Activated naive CD4-positive, alpha-beta T cell treated with Interleukin-2 at 50 U/mL for 16 hours (primary cell): Measurements from ENCODE around the gene F12.

Experiments
- DNase-seq: peaks from one replicate; pipeline ENCODE4 v3.0.0-alpha.2; 2020

F12 gene

DNA sequence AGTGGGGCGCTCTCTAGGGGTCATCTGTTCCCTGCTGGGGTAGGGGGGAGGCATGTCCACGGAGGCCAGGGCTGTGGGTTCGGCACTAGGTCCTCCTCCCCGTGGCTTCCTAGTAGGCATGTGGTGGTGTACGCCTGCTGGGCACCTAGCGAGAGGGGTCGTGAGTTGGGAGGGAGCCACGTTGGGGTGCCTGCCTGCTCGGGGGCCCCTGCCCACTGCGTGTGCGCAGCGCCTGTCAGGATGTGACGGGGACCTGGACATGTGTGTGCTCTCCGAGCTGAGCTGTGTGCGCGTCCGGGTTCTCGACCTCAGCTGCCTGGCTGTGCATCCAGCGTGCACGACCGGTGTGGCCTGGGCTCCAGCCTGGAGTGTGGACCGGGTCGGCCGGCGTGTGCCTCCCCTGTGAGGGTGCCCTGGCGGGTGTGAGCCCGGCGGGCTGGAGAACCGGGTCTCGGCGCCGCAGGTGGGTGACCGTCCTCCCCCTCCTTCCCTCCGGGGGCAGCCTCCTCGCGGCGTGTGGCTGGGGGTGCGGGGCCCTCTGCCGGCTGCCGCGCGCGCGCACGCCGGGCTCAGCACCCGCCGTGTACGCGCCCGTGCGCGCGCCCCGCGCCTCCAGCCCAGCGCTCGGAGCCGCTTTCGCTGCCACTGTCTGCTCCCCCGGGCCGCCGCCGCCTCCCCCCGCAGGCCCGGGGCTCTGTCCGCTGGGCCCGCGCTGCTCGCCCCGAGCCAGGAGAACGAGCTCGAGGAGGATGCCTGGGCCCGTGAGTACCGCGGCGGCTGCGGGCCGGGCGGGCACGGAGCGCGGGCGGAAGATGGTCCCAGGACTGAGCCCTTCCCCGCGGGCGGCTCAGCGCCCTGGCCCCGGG lies 37.1 kb upstream of the F12 start, which contains the start of gene PRR7:
PRR7 (plus strand) TSS at position 615 of the 866 bp plus-strand sequence. CDS start 8,254 bp downstream, outside the sequence.
- DNase-seq, result peak; percentile 75

DNA sequence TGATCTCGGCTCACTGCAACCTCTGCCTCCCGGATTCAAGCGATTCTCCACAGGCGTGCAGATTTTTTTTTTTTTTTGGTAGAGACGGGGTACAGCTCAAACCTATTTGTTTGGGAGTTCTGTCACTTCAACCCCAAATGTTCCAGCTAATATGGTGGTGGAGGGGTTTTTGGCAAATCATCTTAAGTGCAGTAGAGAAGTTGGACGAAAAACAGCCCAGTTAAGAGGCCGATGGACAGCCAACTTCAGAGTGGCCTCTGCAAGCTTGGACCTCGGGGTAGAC lies 36.5 kb upstream of the F12 start:
- DNase-seq, result no peak

DNA sequence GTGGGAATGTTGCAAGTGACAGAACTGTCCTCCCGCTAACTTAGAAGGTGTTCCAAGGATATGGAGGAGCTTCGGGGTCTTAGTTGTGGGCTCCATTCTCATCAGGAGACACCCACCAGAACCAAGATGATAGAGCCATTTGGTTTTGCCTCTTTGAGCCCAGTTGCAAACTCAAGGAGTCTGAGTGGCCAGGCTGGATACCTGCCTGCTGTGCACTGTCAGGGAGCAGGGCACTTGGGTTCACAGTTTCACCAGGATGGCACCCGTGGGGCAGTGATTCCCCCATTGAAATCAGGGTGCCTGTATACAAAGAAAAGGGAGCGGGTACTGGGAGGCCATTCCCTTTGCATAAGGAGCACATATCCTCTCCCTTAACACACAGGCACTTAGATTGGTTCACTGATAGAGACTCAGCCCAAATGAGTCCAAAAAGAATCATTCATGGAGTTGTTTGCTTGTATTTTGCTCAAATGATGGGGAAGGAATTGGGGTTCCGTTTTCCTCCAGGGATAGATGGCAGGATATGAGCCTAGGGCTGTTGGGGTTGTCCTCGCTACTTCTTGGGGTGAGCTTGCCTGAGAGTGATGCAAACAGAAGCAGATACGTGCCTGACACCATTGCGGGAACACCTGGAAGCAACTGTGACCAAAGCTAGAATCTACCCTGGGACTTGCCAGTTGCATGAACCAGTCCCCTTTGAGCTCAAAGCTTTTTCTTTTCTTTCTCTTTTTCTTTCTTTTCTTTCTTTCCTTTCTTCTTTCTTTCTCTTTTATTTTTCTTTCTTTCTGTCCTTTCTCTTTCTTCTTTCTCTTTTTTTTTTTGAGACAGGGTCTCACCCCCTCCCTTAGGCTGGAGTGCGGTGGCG lies 35.9 kb upstream of the F12 start:
- DNase-seq, result no peak

GRCh38 chr5:177444106-177445051 lies 35.0 kb upstream of the F12 start:
- no peak for DNase-seq

DNA sequence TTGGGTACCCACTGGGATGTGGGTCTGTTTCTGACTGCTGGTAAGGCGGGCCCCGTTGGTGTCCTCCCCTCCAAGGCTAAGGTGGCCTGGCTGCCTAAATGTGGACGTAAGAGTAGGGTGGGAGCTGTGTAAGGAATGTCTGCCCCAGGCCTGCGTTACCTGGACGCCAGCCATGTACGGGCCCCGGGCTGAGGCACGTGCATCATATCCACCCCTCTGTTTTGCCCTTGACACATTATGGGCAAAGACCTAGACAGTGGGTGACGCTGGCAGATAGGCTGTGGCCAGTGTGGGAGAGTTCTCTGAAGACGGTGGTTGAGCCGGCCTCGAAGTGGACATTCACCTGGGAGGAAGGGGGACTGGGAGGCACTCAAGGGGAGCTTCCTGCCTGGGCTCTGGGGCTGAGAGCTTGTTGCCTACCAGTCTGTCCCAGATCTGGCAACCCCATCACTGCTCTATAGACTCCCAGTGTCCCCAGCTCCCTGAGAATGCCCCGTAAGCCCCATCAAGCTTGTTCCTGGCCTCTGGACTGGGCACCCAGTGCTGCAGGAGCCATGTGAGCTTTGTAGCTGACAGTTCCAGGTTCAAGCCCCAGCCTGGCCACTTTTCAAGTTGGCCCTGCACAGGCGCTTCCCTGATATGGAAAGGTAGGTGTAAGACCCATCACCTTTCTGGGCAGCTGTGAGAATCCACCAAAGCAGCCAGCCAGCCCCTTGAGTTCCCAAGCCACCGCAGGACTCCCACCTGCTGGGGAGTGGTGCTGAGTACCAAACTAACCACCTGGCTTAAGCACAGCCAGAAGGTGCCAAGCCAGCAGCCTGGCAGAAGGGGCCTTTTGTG lies 34.0 kb upstream of the F12 start:
- no peak for DNase-seq

GRCh38 chr5:177442066-177442826 lies 32.9 kb upstream of the F12 start:
- no peak for DNase-seq

DNA sequence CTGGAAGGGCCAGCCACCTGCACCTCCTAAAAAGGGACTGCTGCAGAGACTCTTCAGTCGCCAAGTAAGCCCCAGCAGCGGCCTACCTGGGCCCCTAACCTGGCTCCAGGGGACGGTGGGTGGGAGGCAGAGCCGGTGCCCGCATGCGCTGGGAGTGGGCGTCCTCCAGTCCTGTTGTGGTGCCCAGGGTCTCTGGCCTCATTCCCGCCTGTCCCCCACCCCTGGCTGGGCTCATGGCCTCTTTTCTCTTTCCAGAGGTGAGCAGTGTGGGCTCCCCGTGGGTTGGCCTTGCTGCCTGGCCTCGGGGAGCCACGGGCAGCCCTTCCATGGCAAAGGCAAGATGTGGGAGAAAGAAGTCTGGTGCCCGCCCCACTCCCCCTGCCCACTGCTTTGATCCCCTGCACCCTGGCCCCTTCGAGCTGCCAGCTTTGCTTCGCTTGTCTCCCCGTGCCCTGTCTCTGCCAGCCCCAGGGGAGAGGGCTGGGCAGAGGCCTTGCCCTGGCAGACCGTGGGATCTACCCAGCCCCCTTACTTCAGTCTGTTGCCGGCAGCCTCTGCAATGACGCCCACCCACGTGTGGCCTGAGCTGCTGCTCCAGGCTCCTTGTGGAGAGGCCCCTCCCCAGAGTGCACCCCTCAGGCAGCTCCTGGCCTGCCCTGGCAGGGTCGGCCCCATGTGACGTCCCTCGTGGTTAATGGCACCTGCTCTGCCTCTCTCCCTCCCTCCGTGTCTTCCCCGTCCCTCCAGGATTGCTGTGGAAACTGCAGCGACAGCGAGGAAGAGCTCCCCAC lies 31.8 kb upstream of the F12 start:
- no peak for DNase-seq

DNA sequence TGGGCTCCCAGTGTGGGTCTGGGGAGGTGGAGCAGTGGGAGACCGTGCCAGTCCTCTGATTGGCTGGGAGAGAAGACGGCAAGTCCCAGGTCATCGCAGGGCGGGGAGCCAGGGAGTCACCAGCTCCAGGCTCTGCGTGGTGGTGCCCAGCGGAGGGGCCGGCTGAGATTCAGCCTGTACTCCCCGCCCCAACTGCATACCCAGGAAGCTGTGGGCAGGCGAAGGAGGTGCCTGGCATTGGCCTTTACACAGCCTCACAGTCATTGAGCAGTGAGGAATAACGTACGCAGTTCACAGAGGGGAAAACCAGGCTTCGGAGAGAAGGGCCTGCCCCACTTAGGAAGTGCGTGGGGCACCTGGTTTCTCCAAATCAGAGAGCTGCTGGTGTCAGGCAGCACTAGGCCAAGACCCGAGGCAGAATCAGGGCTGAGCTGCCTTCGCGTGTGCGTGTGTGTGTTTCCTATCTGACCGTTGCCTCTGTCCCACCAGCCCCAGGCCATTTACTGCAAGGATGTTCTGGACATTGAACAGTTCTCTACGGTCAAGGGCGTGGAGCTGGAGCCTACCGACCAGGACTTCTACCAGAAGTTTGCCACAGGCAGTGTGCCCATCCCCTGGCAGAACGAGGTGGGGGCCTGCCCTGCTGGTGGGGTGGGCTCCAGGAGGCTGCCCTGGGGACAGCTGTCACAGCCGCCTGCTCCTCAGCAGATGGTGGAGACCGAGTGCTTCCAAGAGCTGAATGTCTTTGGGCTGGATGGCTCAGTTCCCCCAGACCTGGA lies 31.0 kb upstream of the F12 start:
- DNase-seq, result peak; percentile 71

GRCh38 chr5:177439518-177440053 lies 30.2 kb upstream of the F12 start:
- no peak for DNase-seq

GRCh38 chr5:177438468-177438867 lies 29.1 kb upstream of the F12 start:
- DNase-seq, result no peak

GRCh38 chr5:177437623-177438022 lies 28.3 kb upstream of the F12 start:
- no peak for DNase-seq

- no peak for DNase-seq
Observed at GRCh38 chr5:177435847-177436536, 26.6 kb upstream of the F12 start.

GRCh38 chr5:177434942-177435738 lies 25.8 kb upstream of the F12 start:
- no peak for DNase-seq

GRCh38 chr5:177434437-177434836 lies 25.1 kb upstream of the F12 start:
- peak; percentile 70 for DNase-seq

DNA sequence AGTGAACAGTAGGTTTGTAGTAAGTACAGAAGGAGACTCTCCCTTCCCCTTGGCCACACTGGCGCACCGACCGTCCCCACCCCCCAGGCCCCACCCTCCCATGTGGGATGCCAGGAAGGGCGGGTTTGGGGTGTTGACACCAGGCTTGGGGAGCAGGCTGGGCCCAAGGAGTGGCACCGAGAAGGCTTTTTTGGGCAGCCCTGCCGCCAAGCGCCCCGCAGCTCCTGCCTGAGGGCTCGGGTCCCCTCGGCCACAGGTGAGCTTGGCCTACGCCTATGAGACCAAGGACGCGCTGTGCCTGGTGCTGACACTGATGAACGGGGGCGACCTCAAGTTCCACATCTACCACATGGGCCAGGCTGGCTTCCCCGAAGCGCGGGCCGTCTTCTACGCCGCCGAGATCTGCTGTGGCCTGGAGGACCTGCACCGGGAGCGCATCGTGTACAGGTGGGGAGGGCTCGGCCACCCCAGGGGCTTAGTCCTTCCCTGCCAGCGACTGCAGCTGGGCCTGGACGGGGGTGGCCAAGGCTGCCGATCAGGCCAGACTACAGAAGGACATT lies 24.4 kb upstream of the F12 start:
- no peak for DNase-seq

GRCh38 chr5:177432839-177433657 lies 23.7 kb upstream of the F12 start:
- no peak for DNase-seq
